SK-MEL-5 (cell line): ENCODE data around the gene EPHA6. TPM values are rescaled to one million over a fixed set of nuclear protein-coding genes. Genes with fewer than 3 reads are reported as not detected.

Source experiments
- DNase-seq: peaks from one replicate; pipeline ENCODE4 v3.0.0-alpha.2; 2016; ENCODE audit warnings: low read depth, low spot score
- in situ Hi-C: cut with HindIII; loops from 2 replicates; pipeline ENCODE4 v1.10.0; 2016; ENCODE audit warnings: low sequenced_read_pairs, high pct_unique_total_duplicates, low pct_unique_long_range_greater_than_20kb
- total RNA-seq: library from RNA; depleted of rRNA; stranded (reverse); fragments of >200 nt; shearing (Covaris generic); gene quantifications from 2 replicates; pipeline ENCODE4 v1.2.3, GENCODE V29; 2014

Gene EPHA6
- total RNA-seq, 1 experiment from 2014 or later: not detected

DNA sequence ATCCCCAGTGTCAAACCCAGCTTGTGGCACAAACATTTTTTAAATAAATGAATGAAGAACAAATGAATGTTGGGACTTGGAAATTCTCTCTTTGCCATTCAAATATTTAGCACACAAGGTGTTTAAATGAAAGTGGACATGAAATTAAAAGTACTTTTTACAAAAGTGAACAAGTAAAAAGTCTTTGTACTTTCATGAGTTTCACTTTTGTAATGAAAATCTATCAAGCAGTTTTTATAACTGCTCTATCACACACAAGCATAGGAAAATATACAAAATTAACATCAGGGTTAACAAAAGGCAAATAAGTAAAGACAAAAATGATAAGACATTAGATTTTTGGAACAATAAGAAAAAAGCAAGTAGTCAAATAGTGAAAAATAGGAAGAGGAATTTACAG lies 866.3 kb downstream of the EPHA6 start:
- in situ Hi-C loops: no loop called here
- DNase-seq: no peak

DNA sequence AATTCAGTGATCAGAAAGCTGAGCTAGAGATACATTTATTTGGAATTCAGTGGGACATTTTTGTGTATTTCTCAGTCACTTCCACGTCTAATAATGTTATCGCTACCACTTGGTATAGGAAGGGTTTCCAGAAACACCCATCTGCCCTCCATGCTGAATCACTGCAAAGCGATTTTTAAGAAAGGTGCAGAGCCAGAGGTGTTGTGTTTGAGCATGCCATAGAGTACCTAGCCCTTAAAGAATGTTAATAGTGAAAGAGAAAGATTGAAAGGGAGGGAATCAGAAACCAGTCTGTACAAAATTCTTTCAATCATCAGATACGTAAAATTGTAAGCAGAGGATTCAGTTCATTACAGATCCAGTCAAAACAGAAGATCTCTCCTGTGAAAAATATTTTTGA lies 870.1 kb downstream of the EPHA6 start:
- DNase-seq: no peak
- in situ Hi-C loops: no loop called here

DNA sequence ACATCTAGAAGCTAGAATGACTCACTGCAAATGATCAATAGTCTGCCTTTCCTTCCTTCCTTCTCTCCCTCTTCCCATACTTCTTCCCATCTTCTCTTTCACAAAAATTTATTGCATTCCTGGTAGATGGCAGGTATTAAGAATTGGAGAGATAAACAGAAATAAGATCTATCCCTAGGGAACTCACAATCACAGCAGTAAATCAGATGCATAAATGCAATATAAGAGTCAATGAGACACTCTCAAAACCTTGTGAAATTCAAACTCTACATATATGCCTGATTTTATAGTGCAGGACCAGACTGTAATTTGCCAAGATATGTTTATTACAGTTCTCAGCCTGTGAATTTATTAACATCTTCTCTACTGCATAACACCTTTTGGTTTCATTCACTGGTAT lies 871.9 kb downstream of the EPHA6 start:
- DNase-seq: no peak
- in situ Hi-C loops: no loop called here

DNA sequence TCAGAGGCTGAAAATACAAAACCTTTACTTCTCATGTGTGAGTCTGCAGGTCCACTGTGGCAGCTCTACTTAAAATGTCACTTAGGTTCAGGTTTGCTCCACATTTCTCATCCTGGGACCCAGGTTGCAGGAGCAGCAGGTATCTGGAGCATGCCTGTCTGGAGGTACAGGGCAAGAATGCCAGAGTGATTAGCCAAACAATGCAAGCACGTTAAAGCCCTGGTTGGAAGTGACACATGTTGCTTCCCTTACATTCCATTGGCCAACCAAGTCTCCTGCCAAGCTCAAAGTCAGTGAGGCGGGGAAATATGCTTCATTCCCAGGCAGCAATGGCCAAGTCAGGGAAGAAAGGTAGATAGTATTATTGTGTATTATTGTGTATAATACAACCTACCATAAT lies 873.3 kb downstream of the EPHA6 start:
- no peak for DNase-seq
- in situ Hi-C loops: no loop called here

DNA sequence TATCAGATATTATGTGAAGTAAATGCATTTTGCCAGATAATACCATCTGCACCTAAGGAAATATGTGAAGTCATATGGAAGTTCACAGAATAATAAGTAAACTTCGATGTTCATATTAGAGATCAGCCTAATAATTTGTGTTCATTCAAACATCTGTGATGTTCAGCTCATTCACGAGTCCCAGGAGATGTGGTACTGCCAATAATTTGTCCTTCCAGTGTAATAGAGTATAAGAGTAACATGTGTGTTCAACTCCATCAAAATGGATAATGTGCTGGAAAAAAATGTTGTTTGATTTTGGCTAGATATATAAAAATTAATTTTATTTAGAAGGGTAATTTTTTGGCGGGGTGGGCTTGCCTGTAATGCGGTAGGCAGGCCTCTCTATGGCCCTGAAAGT lies 874.7 kb downstream of the EPHA6 start:
- no peak for DNase-seq
- in situ Hi-C loops: no loop called here

DNA sequence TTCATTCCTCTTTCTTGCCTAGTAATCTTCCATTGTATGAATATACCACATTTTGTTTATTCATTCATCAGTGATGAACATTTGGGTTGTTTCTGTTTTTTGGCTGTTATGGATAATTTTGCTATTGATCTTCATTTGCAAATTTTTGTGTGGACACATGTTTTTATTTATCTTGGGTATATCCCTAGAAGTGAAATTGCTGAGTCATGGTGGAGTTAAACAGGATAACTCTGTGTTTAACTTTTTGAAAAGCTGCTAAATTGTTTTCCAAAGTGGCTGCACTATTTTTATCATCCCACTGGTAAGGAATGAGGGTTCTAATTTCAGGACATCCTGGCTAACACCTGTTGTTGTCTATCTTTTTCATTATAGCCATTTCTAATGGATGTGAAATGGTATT lies 875.6 kb downstream of the EPHA6 start:
- in situ Hi-C loops: no loop called here
- no peak for DNase-seq

DNA sequence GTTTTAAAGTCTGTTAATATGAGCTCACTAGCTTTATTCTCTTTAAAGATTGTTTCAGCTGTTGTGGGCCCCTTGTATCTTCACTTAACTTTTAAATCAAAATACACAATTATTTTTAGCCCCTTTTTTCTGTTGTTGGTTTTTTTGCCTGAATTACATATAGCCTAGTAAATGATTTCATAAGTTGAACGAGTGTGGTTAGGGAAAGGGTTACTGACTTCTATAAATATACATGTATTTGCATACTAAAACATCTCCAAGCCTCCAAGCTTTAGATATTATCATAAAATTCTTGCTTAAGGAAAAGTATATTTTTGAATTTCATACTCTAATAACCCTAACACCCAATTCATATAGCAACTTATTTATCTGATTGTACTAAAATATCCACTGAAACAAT lies 877.0 kb downstream of the EPHA6 start:
- in situ Hi-C loops: no loop called here

DNA sequence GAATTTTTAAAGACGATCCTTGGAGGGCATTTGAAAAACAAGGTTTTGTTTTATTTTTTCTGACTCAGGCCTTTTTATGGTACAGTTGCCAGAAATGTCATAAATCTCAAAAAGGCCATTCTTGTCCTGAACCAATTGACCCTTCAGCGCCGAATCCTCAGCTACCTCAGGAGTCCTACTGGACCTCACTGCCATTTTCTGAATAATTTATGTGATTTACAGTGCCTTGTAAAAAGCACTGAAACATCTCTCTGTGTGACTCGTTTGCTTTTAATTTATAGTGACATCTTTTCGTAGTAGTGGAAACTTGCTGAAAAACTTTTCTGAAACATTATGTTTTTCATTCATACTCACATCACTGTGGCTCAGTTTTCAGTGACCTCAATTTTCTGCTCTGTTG lies 878.0 kb downstream of the EPHA6 start:
- in situ Hi-C loops: no loop called here
- DNase-seq: no peak

More for the DNA sequence above, 877.0 kb downstream of the EPHA6 start:
- no peak for DNase-seq

DNA sequence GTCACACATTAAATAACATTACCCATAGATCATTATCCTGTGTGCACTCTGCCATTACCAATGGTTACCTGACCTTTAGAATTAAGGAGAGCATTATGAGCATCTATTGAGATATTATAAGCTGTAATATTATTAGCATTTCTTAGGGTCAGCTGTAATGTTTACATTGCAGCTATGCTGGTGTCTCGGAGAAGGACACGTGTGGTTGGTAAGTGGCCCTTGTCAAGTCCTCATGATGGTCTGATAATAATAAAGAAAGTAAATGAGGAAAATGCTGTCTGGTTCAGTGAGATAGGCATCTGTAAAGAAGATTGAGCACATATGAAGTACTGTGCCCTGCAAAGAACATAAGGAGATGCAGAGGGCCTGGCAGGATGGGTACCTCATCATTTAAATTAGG lies 878.4 kb downstream of the EPHA6 start:
- DNase-seq: no peak
- in situ Hi-C loops: no loop called here

DNA sequence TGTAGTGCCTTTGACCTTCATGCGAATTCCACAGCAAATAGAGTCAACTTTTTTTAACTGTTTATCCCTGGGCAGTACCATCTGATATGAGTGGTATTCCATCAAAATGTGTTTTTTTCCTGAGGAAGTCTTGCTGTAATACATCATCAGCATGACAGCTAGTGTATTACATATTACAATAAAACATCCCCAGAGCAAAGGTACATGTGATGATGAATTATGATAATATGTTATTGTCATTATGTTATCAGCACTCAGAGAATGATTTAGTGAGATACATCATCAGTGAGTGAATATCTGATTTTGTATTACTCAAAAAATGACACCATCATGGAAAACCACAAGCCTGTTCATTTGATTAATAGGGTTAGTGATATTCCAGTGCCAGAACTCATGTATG lies 880.5 kb downstream of the EPHA6 start:
- in situ Hi-C loops: no loop called here
- DNase-seq: no peak

DNA sequence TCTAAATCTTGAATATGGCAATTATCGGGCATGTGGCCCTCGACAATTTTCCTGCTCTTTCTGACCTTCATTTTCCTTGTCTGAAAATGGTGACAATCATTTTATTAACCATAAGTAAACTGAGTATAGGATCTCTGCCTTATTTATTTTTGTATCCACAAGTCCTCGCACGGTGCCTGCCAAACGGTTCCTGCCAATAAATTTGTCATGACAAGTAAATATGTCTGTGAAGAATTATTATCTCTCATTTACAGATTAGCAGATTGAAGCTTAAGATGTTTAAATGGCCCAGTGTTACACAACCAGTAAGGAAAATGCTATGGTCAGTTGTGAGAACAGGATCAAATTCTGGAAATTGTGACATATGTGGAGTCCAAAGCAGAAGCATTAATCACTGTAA lies 884.3 kb downstream of the EPHA6 start:
- no peak for DNase-seq
- in situ Hi-C loops: no loop called here

DNA sequence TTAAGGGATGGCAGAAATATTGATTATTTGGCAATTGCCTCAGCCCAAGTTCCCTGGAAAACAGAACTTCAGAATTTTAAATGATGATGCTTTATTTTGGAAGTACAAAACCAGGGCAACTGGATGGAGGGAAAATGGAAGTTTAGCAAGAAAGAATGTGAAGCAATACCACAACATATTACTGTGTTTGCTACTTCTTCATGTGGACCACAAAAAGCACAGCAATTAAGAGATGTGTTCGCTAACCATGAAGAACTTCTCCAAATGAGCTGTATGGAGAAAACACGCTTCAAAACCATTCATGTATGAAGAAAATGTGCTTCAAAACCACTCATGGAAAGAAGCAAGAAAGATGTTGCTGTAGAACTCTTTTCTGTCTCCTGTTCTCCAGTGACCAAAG lies 885.5 kb downstream of the EPHA6 start:
- DNase-seq: no peak
- in situ Hi-C loops: no loop called here

DNA sequence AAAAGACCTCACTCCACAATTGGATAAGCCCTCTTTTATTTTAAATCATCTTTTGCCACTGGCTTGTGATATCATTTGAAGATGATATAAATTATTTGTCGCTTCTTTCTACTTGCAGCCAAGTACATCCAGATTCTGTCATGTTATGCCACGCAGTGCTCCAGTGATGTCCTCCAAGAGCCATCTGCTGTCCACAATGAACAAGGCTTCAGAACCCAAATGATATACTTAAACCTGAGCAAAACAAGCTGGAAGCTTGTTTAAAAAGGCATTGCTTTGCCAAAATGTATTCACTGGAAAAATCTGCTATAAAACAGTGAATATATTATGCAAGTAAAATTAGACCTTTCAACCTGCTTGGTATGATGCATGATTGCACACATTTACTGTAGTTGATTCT lies 891.4 kb downstream of the EPHA6 start:
- no peak for DNase-seq
- in situ Hi-C loops: no loop called here

DNA sequence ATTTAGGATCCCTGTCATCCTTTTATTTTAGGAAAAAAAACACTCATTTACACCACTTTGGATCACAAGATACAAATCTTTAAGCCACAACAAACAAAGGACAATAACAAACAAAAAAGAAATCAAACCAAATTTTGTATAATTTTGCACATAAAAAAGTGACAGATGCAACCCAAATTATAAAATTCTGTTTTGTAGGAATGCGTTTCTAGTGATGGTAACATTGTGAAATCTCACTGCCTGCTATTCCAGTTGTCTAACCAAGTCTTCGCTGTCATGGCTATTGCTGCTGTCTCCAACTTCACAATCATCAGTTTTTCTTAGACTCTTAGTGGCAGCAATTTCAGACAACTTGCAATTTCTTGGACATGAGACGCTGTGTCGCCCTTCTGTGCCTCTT lies 891.8 kb downstream of the EPHA6 start:
- in situ Hi-C loops: no loop called here
- no peak for DNase-seq

DNA sequence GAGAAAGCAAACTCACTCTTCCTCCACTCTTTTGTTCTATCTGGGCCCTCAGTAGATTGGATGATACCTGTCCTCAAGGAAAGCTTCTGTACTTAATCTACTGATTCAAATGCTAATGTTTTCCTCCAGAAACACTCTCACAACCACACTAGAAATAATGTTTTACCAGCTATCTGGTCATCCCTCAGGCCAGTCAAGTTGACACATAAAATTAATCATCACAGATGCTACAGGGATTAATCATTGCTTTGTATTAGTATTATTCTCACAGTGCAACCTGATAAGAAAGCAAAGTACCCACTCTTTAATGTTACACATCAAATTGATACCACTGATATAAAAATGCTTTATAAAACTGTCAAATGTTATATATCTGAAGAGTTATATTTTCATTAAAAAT lies 897.3 kb downstream of the EPHA6 start:
- in situ Hi-C loops: no loop called here
- DNase-seq: no peak

DNA sequence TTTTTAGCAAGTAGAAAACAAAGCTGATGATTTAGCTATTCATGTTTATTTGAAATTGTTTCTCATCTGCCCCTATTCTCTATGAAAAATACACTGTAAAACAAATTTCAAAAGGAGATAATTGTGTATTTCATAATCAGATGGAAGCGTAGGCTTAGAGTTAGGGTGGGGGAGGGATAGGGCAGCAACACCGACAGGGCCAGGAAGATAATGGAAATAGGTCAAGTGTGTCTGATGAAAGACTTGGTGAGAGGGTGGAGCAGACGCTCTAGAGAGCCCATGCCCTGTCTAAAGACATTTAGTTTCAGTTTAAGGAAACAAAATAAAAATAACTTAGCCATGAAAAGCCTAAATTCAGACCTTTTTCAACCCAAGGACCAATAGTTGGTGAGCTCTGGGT lies 898.5 kb downstream of the EPHA6 start:
- DNase-seq: no peak
- in situ Hi-C loops: no loop called here

DNA sequence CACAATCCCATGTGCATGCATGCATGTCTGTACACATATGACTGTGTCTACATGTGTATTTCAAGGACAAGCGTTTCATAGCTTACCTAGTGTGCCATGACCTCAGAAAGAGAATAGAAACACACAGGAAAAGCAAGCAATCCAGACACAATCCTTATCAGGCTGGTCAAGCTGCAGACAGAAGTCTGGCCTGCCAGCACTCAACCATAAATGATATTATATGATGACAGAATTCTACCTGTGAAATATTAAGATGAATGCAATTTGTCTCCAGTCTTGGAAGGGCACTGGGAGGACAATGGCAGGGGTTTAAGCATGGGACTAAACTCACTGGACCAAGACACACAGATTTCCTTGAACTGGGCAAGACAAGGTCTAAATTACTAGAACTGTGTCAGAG lies 899.2 kb downstream of the EPHA6 start:
- no peak for DNase-seq
- in situ Hi-C loops: no loop called here

DNA sequence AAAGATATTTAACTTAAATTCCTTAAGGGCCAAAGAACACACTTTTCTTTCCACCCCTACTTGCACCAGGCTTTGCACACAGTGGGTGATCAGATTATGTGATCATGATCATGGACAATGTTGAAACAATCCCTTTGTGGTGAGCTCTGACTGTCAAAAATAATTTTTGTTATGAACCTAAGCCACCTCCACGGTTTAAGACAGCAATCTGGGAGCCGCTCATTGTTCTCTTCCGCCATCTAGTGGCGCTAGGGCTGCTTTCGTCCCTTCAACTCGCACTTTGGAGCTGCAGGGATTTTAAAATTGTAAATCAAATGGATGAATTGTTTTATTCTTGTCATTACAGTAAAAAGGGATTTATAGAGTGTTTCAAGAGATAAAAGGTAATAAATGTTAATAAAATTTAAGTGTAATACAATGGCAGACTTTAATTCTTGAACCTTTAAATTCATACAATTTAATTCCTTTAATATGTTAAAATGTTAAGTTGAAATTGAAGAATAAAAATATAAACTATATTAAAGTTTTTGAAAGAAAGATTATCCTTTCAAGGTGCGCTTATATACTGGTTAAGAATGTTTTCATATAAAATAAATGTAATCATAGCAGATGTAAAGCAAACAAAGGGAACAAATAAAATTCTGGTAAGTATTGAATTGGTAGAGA lies 904.9 kb downstream of the EPHA6 start:
- DNase-seq: peak; percentile 82
- in situ Hi-C loops: no loop called here

DNA sequence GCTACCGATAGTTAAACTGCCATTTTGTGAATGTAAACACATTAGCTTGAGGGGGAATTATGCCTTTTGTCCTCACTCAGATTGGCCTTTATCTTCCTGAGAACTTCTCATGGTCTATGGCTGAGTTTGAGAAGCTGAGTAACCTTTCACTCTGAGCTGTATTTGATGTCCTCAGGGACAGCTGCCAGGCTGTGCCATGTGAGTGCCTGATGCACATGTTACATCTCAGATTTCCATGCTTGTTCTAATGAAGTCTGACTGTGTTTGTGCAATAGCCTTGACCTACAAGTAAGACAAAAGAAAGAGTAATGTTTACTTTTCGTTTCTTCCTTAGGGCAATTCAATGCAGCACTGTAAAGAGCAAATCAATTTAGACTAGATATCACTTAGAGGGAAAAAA lies 906.0 kb downstream of the EPHA6 start:
- peak; percentile 28 for DNase-seq
- in situ Hi-C loops: no loop called here

DNA sequence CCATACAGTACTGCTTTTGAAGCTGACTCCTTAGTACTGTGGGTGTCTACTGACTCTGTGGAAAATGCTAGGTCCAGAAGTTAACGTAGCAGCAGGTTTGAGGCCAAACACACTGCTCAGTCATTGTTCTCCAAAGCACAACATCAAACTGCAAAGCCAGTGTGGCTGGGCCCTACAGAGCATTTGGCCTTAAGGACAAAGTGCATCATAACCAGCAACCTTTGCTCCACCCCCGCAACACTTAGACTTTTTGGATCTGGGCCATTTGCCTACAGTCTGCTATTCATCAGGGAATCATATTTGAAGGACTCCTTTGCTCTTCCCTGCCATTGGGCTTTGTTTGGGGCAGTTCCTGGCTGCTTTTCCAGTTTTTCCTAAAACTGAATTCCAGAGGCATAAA lies 907.1 kb downstream of the EPHA6 start:
- peak; percentile 11 for DNase-seq
- in situ Hi-C loops: no loop called here
